A172 (cell line): ENCODE data around the gene POTEM. TPM values are rescaled to one million over a fixed set of nuclear protein-coding genes. Genes with fewer than 3 reads are reported as not detected.
"Not testable (repeated sequence)": the region's sequence is repeated elsewhere in the genome, so short reads cannot be mapped to it uniquely, and the experiment has no call there.

Experiments used
- DNase-seq: peaks from one replicate; pipeline ENCODE4 v3.0.0-alpha.2; 2015; ENCODE audit warnings: low spot score
- total RNA-seq: library from RNA; depleted of rRNA; stranded (reverse); fragments of >200 nt; shearing (Covaris generic); gene quantifications from 2 replicates; pipeline ENCODE4 v1.2.3, GENCODE V29; 2014

The POTEM gene
- total RNA-seq, 1 experiment from 2014 or later: not detected

DNA sequence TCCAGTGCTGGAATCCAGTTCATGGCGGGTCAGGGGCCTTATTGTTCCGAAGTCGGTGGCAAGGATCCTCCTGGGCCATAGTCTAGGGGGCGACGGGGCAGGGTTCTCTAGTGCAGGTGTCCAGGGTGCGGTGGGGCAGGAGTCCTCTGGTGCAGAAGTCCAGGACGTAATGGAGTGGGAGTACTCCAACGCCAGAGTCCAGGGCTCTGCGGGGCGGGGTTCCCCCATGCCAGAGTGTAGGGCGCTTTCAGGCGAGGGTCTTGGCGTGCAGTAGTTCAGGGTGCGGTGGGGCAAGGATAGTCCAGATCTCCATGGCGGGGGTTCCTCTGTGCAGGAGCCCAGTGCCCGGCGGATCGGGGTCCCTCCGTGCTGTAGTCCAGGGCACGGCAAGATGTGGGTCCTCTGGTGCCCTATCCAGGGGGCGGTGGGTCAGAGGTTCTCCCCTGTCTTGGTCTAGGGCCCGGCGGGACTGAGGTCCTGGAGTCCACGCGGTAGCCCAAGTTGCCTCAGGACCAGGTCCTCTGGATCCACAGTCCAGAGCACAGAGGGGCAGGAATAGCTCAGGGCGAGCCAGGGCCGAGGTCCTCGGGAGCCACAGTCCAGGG, 70.9 kb downstream of the POTEM start:
- not testable (repeated sequence) for DNase-seq

- DNase-seq: not testable (repeated sequence)
Measured at GRCh38 chr14:19038785-19039184, 71.6 kb downstream of the POTEM start.

GRCh38 chr14:19043384-19043783, 76.2 kb downstream of the POTEM start:
- not testable (repeated sequence) for DNase-seq
